Measurements from ENCODE around the gene ACOD1.
A peak's percentile ranks its signal among the peaks of the same experiment; 100 is the strongest.
"Not testable (repeated sequence)": the region's sequence is repeated elsewhere in the genome, so short reads cannot be mapped to it uniquely, and the experiment has no call there.

The ACOD1 gene

DNA sequence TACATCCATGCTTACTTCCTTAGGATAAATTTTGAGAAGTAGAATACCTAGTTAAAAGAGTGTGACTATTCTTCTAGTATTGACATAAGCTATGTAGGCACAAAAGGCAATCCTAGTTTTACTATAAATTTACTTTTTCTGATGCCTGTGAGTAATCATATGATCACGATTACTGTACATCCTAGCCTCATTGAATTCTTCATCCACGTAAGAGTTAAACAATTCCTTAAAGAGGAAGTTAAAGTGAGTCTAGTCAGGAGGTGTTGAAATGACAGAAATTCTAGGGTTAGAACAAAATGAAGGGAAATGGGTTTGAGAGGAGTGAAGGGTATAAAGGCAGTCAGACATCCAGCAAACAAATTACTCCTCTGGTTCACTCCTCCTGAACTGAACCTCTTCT, at the start of gene ACOD1:
Gene ACOD1, plus strand, starts transcription at position 363 of the 400 bp plus-strand sequence. CDS start 48 bp downstream, outside the sequence.
- DNase-seq, result no peak
- intact Hi-C loops (cut with DNase I), result no loop called here

DNA sequence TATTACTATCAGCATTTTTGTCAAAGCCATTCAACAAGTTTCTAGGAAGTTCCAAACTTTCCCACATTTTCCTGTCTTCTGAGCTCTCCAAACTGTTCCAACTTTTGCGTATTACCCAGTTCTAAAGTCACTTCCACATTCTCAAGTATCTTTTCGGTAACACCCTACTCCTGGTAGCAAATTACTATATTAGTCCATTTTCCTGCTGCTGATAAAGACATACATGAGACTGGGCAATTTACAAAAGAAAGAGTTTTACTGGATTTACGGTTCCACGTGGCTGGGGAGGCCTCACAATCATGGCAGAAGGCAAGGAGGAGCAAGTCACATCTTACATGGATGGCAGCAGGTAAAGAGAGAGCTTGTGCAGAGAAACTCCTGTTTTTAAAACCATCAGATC, 49.2 kb upstream of the ACOD1 start:
- intact Hi-C loops (cut with DNase I); DNase-seq: not testable (repeated sequence)

DNA sequence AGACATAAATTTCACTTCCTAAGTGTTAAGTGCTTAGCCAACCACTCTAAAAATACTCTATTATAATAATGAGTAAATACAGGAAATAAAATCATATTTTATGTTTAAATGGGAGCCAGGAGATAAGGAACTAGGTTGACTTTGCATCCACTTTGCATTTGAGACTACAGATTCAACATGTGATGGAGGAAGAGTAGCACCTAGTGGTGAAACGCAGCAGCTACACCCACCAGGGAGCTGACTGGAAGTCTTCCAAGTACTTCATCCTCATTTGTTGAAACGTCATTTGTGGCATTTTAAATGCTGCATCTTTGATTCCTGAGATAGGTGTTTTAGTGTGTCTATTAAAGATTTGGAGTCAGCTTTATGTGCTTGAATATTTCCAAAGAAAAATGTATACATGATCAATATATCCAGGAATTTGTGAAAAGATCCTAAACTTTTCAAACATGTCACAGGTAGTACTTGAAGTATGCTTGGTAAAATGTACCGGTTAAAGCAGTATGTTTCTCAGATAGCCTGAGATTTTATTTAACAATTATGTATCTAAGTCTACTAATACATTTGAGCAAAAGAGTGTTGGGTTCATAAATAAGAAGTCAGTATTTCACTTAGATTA, 44.7 kb upstream of the ACOD1 start:
- DNase-seq, result peak in 9 of 10 donors; percentile 19 to 93 (median 64)
- intact Hi-C loops (cut with DNase I), result loop anchor here (2.0 kb wide), 2 partner anchors 1027 to 1213 kb away; no protein-coding TSS in a partner anchor

GRCh38 chr13:76904507-76904906, 43.8 kb upstream of the ACOD1 start:
- DNase-seq, result no peak
- intact Hi-C loops (cut with DNase I), result no loop called here

GRCh38 chr13:76912476-76912875, 35.8 kb upstream of the ACOD1 start:
- no peak for DNase-seq
- intact Hi-C loops (cut with DNase I), result no loop called here

- intact Hi-C loops (cut with DNase I), result no loop called here
- DNase-seq, result no peak
Observed at GRCh38 chr13:76913898-76914297, 34.4 kb upstream of the ACOD1 start.

GRCh38 chr13:76917095-76917494, 31.2 kb upstream of the ACOD1 start:
- DNase-seq, result no peak
- intact Hi-C loops (cut with DNase I), result no loop called here

GRCh38 chr13:76917755-76918481, 30.4 kb upstream of the ACOD1 start:
- peak in 1 of 10 donors; percentile 61 for DNase-seq

GRCh38 chr13:76921516-76921915, 26.8 kb upstream of the ACOD1 start:
- intact Hi-C loops (cut with DNase I), result no loop called here
- no peak for DNase-seq

More at GRCh38 chr13:76917755-76918481, 30.4 kb upstream of the ACOD1 start:
- intact Hi-C loops (cut with DNase I), result not testable (repeated sequence)

DNA sequence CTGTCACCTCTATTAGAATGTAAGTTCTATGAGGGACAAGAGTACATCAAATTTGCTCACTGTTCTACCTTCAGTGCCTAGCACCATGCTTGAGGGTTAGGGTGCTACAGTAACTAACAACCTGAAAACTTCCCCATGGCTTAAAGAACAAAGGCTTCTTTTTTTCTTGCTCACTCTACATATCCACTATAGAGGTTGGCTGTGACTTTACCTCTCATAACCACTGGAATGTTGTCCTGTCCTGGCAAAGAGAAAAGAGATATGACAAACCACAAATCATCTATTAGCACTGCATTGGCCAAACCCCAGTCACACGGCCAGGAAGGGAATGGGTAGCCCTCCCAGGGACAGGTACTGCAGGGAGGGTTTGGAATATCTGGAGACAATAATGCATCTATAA, 23.2 kb upstream of the ACOD1 start:
- intact Hi-C loops (cut with DNase I), result no loop called here
- DNase-seq, result no peak

DNA sequence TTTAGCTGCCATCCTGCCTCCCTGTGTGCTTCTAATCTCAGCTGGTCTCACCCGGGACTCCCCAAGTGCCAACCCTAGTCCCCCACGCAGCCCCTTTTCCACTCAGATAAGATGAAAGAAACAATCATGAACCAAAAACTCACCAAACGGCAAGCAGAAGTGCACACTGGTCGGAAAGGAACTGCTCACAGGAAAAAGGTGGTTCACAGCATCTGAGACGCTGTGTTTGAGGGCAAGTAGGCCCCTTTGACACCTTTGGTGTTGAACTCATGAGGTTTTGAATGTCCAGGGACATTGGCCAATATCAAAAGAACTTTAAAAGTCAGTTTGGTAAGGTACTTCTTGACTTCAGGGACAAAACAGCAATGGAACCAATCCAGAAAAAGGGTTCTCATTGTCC, 20.4 kb upstream of the ACOD1 start:
- DNase-seq, result no peak
- intact Hi-C loops (cut with DNase I), result no loop called here

- intact Hi-C loops (cut with DNase I), result no loop called here
Observed at GRCh38 chr13:76928456-76928855, 19.9 kb upstream of the ACOD1 start.

DNA sequence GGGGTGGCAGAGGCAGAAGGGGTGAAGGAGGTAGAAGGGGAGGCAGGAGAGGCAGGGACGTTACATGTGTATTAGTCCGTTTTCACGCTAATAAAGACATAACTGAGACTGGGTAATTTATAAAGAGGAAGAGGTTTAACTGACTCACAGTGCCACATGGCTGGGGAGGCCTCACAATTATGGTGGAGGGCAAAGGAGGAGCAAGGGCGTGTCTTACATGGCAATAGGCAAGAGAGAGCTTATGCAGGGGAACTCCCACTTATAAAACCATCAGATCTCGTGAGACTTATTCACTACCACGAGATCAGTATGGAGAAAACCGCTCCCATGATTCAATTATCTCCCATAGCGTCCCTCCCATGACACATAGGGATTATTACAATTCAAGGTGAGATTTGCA, 19.0 kb upstream of the ACOD1 start:
- no peak for DNase-seq
- intact Hi-C loops (cut with DNase I), result no loop called here

More at GRCh38 chr13:76928456-76928855, 19.9 kb upstream of the ACOD1 start:
- DNase-seq, result no peak

DNA sequence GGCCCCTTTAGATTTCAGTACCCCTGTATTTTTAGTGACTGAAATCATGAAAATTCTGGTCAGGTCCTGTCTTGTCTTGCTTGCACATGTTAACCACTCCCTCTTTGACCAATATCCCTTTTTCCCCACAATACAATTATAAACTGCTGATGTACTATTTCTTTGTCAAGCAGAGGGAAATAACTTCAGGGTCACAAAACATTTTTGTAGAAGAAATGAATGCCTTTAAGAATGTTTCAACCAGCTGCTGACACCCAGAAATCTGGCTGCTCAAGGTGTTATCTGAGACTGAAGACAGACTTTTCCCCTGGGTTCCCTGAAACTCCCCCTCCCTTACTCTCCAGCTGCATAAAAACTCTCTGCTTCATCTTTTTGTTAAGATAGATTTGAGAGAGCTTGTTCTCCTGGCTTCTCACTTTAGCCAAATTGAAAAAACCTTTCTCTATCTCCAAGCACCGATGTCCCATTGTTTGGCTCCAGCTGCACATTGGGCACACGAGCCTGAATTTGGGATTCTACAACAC, 18.4 kb upstream of the ACOD1 start:
- DNase-seq, result no peak
- intact Hi-C loops (cut with DNase I), result no loop called here

DNA sequence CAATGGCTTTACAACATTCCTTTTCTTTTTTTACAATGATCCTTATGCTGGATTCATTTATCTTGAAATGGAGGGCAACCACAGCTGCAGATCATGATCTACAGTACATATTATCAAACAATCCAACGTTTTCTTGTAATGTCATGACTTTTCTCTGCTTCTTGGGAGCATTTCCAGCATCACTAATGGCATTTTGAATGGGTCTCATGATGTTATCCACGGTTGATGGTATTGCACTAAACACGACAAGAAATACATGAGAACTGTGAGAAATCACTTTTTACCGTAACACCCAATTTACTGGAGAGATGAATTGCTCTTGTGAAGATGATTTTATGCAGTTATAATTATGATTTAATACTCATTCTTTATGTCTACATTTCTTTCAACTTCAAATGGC, 16.2 kb upstream of the ACOD1 start:
- intact Hi-C loops (cut with DNase I), result no loop called here
- no peak for DNase-seq

- intact Hi-C loops (cut with DNase I), result no loop called here
- no peak for DNase-seq
Observed at GRCh38 chr13:76934671-76935070, 13.6 kb upstream of the ACOD1 start.

- intact Hi-C loops (cut with DNase I), result no loop called here
- no peak for DNase-seq
Observed at GRCh38 chr13:76936763-76937162, 11.5 kb upstream of the ACOD1 start.

DNA sequence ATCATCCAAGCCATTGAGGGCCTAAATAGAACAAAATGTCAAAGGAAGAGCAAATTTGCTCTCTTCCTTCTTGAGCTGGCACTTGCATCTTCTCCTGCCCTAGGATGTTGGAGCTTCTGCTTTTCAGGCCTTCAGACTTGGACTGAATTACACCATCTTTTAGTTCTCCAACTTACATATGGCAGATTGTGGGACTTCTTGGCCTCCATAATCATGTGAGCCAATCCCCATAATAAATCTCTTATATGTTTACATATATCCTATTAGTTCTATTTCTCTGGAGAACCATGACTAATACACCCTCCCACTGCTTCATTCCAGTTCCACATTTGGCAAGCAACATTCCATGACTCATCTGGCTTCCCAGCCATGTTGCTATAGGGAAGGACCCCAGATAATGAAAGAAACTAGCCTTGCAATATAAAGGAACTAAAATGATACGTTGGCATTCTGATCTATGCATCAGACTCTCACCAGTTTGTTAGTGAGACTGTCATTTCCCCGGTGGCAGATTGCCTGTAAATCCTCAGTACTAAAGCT, 11.0 kb upstream of the ACOD1 start:
- no peak for DNase-seq
- intact Hi-C loops (cut with DNase I), result no loop called here

- intact Hi-C loops (cut with DNase I), result no loop called here
- no peak for DNase-seq
Observed at GRCh38 chr13:76939215-76939614, 9.1 kb upstream of the ACOD1 start.

GRCh38 chr13:76942363-76942762, 5.9 kb upstream of the ACOD1 start:
- intact Hi-C loops (cut with DNase I), result no loop called here
- DNase-seq, result no peak

GRCh38 chr13:76943646-76944045, 4.7 kb upstream of the ACOD1 start:
- no peak for DNase-seq
- intact Hi-C loops (cut with DNase I), result no loop called here

DNA sequence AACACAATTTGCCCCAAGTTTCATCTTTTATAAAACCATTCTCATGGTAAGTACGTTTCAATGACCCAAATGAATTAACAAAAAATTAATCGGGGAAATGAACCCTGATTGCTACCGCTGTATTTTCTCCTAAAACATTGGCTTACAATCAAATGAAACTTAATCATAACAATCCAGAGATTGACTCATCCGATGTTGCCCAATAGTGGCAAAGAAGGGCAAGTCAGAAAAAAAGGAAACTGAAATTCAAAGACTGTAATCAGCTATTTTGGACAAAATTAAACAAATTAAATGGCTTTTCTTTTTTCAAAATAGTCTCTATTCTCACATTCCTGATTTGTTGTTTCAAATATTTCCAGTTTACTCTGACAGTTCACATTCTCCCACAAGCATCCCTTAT, 3.9 kb upstream of the ACOD1 start:
- no peak for DNase-seq

More for the DNA sequence above, 3.9 kb upstream of the ACOD1 start:
- intact Hi-C loops (cut with DNase I), result no loop called here

Measured in posterior cingulate gyrus (tissue), 11 donors.